HG02642 (cell line): Measurements from ENCODE around the gene SHISA8.
"Not testable (repeated sequence)": the region's sequence is repeated elsewhere in the genome, so short reads cannot be mapped to it uniquely, and the experiment has no call there.

Source experiments
- ATAC-seq: cut with Tn5 transposase; IDR thresholded peaks from one replicate; pipeline ENCODE4 v1.9.1; 2021; ENCODE audit warnings: mild to moderate bottlenecking; ENCODE audit not compliant: unreplicated experiment, poor library complexity

Gene SHISA8

DNA sequence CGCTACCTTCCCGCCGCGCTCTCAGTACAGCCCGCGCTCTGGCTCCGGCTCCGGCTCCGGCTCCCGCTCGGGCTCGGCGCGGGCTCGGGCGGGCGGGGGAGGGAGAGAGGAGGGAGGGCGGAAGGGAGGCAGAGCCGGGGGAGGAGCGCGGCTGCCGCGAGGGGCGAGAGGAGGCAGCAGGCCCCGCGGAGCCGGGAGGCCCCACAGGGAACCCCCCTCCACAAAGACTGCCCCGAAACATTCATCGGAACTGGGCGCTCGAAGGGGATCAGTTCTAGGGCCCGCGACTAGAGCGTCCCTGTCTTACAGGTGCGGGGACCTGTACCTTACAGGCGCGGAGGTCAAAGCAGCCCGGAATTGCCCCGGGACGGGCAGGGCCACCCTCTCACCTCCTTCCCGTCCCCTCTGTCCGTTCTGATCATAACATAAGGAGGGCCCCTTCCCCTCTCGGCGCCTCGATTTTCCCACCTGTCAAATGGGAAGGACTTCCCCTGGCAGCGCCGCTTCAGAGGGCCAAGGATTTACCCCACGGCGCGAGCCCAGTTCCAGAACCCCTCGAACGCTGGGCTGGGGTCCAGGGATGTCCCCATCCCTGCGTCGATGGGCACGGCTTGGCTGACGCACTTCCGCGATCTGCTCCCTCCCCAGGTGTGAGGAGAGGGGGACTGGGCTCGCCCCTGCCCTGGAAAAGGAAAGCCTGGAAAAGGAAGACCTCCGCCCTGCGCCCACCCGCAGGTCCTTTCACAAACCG, at the start of gene SHISA8:
Gene SHISA8 (minus strand): TSS at position 40 of the 751 bp plus-strand sequence. CDS start 407 bp downstream, outside the sequence.
- no peak for ATAC-seq

DNA sequence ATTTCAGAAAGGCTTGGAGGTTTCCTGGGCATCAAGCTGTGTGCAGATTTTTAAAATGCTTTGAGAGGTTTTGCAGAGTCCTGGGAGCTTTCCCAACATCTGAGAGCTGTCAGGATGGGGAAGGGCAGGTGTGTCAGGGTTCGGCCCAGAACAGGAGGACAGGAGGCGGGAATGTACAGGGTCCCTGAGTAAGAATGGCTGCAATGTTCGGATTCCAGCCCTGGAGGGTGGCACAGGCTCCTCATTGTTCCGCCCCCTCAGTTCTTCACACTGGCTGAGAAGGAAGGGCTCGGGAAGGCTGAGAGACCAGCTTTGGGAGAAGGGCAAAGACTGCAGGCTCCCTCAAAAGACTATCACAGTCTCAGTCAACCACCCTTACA, 49.2 kb upstream of the SHISA8 start:
- ATAC-seq: no peak

DNA sequence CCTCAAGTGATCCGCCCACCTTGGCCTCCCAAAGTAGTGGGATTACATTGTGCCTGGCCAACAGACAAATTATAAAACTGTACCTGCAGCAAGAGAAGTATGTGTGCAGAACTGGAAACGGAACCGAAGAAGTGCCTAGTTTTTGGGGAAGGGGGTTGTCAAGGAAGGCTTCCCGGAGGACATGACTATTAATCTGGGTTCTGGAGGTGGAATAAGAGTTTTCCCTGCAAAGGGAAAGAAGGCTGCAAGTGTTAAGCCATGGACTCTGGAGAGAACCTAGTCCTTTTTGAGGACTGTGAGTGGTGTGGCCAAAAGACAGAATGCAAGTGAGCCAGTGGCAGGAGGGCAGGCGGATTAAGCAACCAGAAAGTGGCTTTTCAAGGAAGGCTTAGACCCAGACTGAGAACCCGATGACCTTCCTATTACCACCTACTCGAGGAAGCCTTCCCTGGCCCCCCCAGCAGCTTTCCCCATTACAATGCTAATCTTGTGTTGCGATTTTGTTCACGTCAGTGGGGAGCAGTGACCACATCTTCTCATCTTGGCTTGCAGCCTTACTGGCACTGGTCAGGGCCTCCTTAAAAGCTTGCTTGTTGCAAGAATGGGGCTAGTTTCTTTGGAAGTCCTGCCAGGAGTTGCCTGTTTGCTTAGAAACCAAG, 48.7 kb upstream of the SHISA8 start:
- no peak for ATAC-seq

DNA sequence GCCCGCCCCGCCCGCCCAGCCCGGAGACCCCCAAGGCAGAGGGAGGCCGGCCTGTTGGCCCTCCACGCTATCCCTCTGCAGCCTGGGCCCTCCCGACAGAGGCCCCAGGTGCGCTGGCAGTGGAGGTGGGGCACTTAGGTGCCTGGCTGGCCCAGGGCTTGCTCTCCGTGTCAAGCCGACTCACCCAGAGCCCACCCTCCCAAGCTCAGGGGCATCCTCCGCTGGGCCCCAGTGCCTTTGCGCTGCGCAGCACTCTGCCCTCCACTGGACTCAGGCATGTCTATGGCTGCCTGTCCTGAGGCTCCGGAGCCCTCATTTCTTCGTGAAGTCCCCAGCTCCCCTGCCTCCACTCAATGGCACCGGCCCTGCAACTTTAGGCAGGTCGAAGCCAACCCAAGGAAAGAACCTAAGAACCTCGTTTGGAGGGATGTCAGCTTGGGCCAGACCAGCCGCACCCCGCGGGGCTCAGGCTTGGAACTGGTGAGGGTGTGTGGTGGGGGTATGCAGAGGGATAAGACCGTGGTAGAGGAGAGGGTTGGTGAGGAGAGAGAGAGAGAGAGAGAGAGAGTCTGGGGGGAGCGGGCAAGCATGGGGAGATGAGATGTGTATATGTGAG, 43.2 kb upstream of the SHISA8 start:
- ATAC-seq: peak; percentile 32

DNA sequence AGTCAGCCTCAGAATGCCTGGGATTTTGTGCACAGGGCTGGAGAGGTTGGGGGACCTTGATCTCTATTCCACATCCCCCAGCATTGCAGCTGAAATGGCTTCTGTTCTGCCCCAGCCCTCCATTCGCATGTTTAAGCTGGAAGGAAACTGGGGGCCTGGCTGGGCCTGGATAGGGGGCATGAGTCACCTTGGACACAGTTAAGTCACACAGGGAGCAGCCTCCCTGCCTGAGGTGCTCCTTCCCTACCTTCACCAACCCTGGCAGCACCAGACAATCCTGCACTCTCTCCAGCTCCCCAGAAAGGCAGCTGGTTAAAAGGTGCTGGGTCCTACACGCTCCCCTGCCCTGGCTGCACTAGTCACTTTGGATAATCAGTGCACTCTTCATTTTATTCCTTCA, 37.8 kb upstream of the SHISA8 start:
- no peak for ATAC-seq

DNA sequence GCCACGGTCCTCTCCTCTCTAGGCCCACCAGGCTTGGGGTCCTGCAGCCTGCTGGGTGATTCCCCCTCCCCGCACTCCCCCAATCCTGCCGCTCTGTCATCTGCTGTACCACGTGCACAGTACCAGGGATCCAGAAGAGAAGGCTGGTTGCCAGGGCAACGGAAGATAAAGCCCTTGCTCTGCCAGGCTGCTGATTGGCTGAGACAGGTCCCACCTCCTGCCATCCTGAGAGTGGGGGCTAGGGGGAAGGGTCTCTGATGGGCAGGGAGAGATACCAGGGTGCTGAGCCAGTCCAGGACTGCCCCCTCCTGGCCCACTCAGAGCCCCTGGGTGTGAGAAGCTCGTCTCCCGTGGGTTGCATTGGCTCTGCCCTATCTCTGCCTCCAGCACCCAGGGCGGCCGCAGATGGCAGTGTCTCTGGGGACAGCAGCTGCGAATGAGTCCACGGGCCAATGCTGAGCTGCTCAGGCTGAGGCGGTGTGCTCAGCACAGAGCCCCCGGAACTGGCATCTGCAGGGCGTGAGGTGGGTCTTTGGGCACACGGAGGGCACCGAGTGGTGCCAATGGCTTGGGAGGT, 37.1 kb upstream of the SHISA8 start, which contains the start of gene SMIM45:
Gene SMIM45 (plus strand): TSS at position 253 of the 577 bp plus-strand sequence.
- ATAC-seq: no peak

DNA sequence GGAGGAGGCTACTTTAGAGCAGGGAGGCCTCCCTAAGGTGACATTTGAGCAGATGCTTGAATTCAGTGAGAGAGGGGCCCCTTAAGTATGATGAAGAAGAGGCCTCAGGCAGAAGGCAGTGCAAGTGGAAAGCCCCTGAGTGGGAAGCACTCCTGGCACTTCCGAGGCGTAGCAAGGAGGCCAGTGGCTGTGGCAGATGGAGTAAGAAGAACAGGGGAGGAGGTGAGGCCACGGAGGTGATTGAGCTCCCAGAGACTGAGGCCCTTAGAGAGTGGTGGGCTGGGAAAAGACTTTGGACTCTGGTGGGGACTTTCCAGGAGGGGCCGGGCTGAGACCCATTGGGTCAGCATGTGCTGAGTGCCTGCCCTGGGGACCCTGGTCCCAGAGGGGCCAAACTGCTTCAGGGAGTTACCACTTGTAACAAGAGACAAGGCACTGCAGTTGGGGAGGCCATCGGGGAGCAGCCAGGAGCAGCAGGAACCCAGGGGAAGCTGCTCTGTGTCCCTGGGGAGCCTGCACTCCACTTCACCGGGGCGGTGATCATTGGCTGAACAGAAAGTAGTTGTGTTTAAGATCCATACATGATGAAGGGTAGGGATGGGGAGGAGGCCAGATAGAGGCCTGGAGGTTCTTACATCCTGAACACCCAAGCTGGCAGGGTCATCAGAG, 34.6 kb upstream of the SHISA8 start:
- ATAC-seq: no peak

DNA sequence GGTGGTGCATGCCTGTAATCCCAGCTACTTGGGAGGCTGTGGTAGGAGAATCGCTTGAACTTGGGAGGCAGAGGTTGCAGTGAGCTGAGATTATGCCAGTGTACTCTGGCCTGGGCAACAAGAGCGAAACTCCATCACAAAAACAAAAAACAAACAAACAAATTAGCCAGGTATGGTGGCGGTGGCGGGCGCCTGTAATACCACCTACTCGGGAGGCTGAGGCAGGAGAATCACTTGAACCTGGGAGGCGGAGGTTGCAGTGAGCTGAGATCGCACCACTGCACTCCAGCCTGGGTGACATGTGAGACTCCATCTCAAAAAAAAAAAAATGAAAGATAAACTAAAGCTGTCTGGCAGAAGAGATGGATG, 34.0 kb upstream of the SHISA8 start:
- not testable (repeated sequence) for ATAC-seq

DNA sequence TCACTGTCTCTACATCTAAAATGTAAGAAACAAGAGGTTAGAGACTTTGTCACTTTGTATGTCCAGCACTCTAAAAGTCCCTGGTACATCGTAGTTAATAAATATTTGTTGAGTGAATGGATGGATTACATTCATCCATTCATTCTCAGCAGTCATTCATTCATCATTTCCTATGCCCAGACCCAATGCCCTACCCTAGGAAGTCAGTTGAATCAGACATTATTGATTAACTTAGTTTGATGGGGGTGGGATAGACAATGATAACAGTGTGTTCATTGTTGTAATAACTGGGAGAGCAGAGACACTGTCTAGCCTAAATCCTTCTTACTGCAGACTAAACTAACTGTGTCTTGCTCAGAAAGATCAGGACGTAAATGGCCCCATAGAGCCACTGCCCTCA, 33.3 kb upstream of the SHISA8 start:
- ATAC-seq: no peak

DNA sequence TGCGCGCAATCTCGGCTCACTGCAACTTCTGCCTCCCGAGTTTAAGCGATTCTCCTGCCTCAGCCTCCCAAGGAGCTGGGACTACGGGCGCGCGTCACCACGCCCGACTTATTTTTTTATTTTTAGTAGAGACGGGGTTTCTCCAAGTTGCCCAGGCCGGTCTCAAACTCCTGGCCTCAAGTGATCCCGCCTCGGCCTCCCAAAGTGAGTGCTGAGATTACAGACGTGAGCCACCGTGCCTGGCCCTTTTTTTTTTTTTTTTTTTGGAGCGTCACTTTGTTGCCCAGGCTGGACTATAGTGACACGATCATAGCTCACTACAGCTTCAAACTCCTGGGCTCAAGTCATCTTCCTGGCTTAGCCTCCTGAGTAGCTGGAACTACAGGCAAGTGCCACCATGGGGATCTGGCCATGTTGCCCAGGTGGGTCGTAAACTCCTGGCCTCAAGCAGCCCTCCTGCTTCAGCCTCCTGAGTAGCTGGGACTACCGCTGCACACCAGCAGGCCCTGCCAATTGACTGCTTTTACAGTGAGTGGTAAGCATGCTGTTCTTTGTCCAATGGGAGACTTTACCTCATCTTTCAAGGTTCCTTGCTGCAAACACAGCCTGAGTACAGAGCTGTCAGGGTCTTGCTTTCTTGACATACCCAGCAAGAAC, 32.7 kb upstream of the SHISA8 start:
- ATAC-seq: no peak

DNA sequence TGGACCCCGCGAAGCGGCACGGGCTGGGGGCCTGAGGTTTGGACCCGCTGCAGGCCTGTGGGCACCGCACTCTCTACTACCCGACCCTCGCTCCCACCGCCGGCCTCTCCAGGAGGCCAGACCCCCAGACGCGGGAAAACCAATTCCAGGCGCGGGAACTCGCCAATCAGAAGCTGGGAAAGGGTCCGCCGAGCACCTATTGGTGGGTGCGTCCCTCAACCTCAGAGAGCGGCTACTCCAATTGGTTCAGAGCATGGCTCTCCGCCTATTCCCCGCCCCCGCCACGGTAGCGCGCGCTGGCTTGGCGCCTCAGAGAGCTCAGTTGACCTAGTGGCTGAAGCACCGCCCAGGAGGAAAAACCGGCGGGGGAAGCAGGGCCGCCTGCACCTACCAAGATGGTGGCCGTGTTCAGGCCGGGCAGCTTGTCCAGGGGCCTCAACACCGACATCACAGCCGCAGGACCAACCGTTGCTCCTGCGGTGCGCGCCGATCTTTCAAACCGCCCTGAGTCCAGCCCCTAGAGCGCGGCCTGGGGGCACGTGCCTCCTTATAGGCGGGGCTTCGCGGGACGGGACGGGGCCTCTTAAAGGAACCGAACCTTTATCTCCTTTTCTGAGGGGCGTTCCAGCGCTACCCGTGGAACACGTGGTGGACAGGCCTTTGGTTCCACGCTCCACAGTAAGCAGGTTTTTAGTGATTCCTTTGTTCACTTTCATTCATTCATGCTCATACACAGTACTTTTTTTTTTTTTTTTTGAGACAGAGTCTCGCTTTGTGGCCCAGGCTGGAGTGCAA, 32.0 kb upstream of the SHISA8 start, which contains the start of gene CENPM:
Gene CENPM (minus strand): TSS at position 524 of the 795 bp plus-strand sequence. CDS start 76 bp downstream, at position 448.
- peak; percentile 83 for ATAC-seq

DNA sequence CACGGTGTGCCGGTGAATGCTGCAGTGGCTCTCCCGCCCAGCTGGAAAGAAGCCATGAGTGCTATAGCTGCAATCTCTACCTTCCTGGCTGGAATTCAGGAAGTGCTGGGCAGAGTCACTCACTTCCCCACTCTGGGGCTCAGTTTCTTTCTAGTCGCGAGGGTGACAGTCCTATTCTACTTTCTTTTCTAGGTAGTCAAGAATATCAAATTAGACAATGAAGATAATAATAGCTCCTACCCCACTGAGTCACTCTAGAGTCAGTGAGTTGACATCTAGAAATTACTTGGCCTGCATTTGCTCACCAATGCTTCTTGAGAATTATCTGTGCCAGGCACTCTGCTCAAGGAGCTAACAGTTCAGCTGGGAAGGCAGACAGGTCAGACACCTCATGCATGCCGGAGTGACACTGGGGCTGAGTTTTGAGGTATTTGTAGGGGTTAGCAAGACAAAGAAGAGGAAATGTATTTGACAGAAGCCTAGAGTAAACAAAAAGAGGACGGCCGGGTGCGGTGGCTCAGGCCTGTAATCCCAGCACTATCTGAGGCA, 28.9 kb upstream of the SHISA8 start:
- no peak for ATAC-seq

DNA sequence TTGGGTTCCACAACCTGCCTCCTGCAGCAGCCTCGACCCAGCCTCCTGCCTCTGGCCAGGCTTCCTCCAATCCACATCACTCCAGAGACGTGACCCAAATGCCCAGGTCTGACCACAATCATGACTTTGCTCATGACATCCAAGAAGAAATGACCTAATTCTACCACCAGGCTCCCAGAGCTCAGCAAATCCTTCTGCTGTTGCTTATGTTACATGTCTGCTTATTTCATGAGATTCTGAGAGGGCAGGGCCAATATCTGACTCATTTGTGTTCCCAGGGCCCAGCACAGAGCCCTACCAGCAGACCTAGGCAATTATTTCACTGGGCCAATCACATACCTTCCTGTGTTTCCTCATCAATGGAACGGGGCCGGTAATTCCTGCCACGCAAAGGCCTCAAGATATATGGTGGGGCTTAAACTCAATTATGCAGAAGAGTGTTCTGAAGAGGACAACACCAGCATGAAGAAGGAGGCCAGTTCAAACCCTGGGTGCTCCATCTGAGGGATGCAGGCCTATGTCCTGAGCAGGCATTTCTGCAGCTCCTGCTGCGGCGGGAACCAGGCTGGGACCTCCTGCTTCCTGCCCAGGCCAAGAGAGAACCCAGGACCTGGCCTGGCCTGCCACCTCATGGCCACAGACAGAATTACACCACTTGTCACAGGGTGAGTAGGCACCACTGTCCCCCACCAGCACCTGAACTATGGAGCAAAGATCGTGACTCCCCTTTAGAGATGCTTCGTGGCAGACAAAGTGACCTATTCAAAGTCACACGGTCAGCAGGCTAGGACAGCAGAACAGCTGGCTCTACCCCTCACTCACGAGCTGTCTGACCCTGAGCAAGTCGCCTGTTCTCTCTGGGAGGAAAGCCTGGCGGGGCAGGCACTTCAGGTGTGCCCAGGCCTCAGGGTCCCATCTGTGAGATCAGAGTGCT, 26.2 kb upstream of the SHISA8 start:
- peak; percentile 37 for ATAC-seq

DNA sequence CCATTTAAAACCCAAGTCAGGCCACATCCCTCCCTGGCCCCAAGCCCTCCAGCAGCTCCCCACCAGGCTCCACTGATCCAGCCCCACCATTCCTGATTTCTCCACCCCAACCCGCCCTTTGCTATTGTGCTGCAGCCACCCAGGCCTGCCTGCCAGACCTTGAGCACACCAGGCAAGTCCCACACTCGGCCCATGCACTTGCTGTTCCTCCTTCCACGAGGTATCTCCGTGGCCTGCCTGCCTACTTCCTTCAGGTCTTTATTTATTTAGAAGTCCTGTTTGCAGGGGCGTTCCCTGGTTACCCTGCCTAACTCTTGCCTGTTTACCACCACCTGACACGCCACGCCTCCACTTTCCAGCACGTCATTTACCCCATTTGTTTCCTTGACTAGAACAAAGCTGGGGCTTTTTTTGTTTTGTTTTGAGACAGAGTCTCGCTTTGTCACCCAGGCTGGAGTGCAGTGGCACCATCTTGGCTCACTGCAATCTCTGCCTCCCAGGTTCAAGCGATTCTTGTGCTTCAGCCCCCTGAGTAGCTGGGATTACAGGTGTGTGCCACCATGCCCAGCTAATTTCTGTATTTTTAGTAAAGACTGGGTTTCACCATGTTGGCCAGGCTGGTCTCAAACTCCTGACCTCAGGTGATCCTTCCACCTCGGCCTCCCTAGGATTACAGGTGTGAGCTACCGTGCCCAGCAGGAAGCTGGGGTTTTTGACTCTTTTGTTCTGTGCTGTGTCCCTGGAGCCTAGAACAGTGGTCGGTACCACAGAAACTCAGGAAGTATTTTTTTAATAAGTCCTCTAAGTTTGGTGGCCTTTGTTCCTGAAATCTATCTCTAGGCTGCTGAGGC, 25.3 kb upstream of the SHISA8 start:
- ATAC-seq: peak; percentile 56

DNA sequence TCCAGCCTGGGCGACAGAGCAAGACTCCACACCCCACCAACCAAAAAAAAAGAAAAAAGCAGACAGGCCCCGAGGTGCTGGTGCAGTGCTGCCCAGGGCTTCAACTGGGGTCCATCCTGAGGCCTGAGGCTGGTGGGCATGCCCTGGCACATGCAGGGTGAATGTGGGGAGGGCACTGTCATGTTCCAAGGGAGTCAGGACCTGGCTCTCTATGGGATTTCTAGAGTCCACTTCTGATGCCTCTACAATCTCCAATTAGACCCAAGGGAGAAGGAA, 22.0 kb upstream of the SHISA8 start:
- ATAC-seq: no peak

DNA sequence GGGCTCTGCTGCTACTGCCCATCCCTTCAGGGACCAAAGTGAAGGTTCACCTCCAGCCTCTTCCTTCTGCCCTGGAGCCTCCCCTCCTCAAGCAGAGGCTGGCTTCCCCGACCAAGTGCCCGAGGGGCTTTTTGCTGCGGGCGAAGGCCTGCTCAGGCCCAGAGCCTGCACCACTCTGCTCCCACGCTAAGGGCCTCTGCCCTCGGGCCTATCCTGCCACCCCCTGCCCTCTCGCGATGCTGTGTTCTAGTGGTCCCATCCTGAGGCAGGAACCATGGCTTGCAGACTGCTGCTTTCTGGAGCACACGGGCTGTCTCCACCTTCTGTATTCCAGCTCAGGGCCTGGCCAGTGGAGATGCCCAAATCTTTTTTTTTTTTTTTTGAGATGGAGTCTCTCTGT, 20.6 kb upstream of the SHISA8 start:
- no peak for ATAC-seq

DNA sequence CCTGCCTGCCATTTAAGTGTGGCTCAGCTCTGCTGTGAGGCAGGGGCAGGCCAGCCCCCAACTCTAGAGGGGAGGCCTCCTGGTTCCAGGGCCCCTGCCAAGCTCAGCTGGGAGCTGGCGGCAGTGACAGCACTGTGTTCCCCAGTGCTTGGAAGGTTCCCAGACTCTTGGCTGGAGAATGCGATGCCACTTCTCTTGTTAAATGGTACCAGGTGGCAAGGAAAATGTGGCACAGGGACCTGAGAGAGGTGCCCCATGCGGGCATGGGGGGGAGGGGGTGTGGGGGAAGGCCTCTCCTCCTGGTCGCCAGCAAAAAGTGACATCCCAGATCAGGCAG, 20.1 kb upstream of the SHISA8 start:
- no peak for ATAC-seq
